Measurements from ENCODE around the gene KLHL29.

KLHL29 gene

GRCh38 chr2:23563673-23564614 is 179.0 kb downstream of the KLHL29 start:
- Histone ChIP-seq H3K36me3 (ENCODE audit: control insufficient read depth, low read length) (no peaks in the 10 kb centered on the region), H3K27me3 (ENCODE audit: control insufficient read depth, low read length) (no peaks in the 10 kb centered on the region), H3F3A (ENCODE audit: control insufficient read depth, insufficient read depth) (no peaks in the 10 kb centered on the region), H3K9me2 (replicated peaks; ENCODE audit: control insufficient read depth, low read length) (no peaks in the 10 kb centered on the region), H3K79me2 (ENCODE audit: control insufficient read depth, low read length) (no peaks in the 10 kb centered on the region), H3K4me3 (ENCODE audit: low read length) (no peak overlapping the region), H3K27ac (ENCODE audit: low read depth, low read length) (no peak overlapping the region), H3K4me2 (ENCODE audit: low read length) (no peak overlapping the region), H3K9me3 (ENCODE audit: control insufficient read depth, insufficient read depth, low read length) (no peaks in the 10 kb centered on the region), H4K20me1 (ENCODE audit: control insufficient read depth, insufficient read depth, low read depth, low read length) (no peaks in the 10 kb centered on the region), H3K4me1 (ENCODE audit: control insufficient read depth, low read length) (no peaks in the 10 kb centered on the region)
- no peak for TF ChIP-seq EZH2phosphoT487 (IDR thresholded peaks at IDR 0.05; ENCODE audit: borderline replicate concordance, low read length)
- TF ChIP-seq CTCF (IDR thresholded peaks at IDR 0.05; ENCODE audit: low read depth, low read length, poor library complexity, severe bottlenecking), result no peak

- Histone ChIP-seq H3K79me2 (ENCODE audit: control insufficient read depth, low read length) (no peaks in the 10 kb centered on the region), H3K9me3 (ENCODE audit: control insufficient read depth, insufficient read depth, low read length) (no peaks in the 10 kb centered on the region), H3K27ac (ENCODE audit: low read depth, low read length) (no peak overlapping the region), H4K20me1 (ENCODE audit: control insufficient read depth, insufficient read depth, low read depth, low read length) (no peaks in the 10 kb centered on the region), H3K4me1 (ENCODE audit: control insufficient read depth, low read length) (no peaks in the 10 kb centered on the region), H3F3A (ENCODE audit: control insufficient read depth, insufficient read depth) (no peaks in the 10 kb centered on the region), H3K27me3 (ENCODE audit: control insufficient read depth, low read length) (no peaks in the 10 kb centered on the region), H3K9me2 (replicated peaks; ENCODE audit: control insufficient read depth, low read length) (no peaks in the 10 kb centered on the region), H3K4me3 (ENCODE audit: low read length) (no peak overlapping the region), H3K36me3 (ENCODE audit: control insufficient read depth, low read length) (no peaks in the 10 kb centered on the region), H3K4me2 (ENCODE audit: low read length) (no peak overlapping the region)
- no peak for TF ChIP-seq EZH2phosphoT487 (IDR thresholded peaks at IDR 0.05; ENCODE audit: borderline replicate concordance, low read length)
- no peak for TF ChIP-seq CTCF (IDR thresholded peaks at IDR 0.05; ENCODE audit: low read depth, low read length, poor library complexity, severe bottlenecking)
These were observed 179.6 kb downstream of the KLHL29 start for GRCh38 chr2:23564615-23564960.

- no peak overlapping the region for H3K27ac ChIP-seq (ENCODE audit: low read depth, low read length)
- H4K20me1 ChIP-seq (ENCODE audit: control insufficient read depth, insufficient read depth, low read depth, low read length), result no peaks in the 10 kb centered on the region
- no peaks in the 10 kb centered on the region for H3K36me3 ChIP-seq (ENCODE audit: control insufficient read depth, low read length)
- H3K4me2 ChIP-seq (ENCODE audit: low read length), result no peak overlapping the region
- TF ChIP-seq CTCF (IDR thresholded peaks at IDR 0.05; ENCODE audit: low read depth, low read length, poor library complexity, severe bottlenecking), result no peak
- no peak for TF ChIP-seq EZH2phosphoT487 (IDR thresholded peaks at IDR 0.05; ENCODE audit: borderline replicate concordance, low read length)
- no peak overlapping the region for H3K4me3 ChIP-seq (ENCODE audit: low read length)
- no peaks in the 10 kb centered on the region for H3K9me2 ChIP-seq (replicated peaks; ENCODE audit: control insufficient read depth, low read length)
- H3F3A ChIP-seq (ENCODE audit: control insufficient read depth, insufficient read depth), result no peaks in the 10 kb centered on the region
- H3K4me1 ChIP-seq (ENCODE audit: control insufficient read depth, low read length), result no peaks in the 10 kb centered on the region
- H3K9me3 ChIP-seq (ENCODE audit: control insufficient read depth, insufficient read depth, low read length), result no peaks in the 10 kb centered on the region
- no peaks in the 10 kb centered on the region for H3K79me2 ChIP-seq (ENCODE audit: control insufficient read depth, low read length)
- H3K27me3 ChIP-seq (ENCODE audit: control insufficient read depth, low read length), result no peaks in the 10 kb centered on the region
These were observed 180.4 kb downstream of the KLHL29 start for GRCh38 chr2:23565374-23565773.
